Mammary microvascular endothelial cell (primary cell): ENCODE data around the gene RUFY4. TPM values are rescaled to one million over a fixed set of nuclear protein-coding genes. Genes with fewer than 3 reads are reported as not detected.

Experiments used
- total RNA-seq: library from RNA; depleted of rRNA; stranded (reverse); fragments of >200 nt; gene quantifications from 2 replicates; pipeline ENCODE4 v1.2.3, GENCODE V29; 2015

Gene RUFY4, protein sequence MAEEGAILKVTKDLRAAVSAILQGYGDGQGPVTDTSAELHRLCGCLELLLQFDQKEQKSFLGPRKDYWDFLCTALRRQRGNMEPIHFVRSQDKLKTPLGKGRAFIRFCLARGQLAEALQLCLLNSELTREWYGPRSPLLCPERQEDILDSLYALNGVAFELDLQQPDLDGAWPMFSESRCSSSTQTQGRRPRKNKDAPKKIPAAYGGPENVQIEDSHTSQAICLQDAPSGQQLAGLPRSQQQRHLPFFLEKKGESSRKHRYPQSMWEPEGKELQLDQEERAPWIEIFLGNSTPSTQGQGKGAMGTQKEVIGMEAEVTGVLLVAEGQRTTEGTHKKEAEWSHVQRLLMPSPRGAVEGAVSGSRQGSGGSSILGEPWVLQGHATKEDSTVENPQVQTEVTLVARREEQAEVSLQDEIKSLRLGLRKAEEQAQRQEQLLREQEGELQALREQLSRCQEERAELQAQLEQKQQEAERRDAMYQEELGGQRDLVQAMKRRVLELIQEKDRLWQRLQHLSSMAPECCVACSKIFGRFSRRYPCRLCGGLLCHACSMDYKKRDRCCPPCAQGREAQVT
- not detected in 2 replicates for total RNA-seq

DNA sequence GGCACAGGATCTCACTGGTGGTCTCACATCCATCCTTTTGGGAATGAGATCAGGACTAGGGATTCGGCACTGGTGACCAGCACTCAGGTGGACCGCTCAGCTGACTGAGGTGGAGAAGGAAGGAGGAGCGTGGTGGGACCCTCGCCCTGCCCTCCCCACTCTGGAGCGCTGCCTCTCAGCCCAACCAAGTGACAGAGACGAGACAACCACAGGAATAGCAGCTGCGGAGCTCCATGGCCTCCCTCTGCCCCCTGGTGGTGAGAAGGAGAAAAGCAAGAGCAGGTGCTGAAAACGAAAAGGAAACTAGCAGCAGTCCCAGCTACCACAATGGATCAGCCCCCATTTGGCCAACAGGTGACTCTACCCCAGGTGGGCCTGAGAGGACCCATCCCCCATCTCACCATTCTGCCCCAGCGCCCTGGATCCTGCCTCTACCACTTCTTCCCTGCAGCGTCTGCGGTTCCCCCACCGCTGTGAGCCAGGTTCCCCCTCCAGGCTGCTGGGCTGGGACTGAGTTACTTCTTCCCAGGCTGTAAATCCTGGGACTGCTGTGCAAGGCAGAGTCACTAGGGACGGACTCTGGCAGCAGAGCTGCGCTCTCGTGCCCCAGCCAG lies at the start of gene RUFY4:
RUFY4 (plus strand) TSS at position 533 of the 614 bp plus-strand sequence. CDS start 1,353 bp downstream, outside the sequence.

DNA sequence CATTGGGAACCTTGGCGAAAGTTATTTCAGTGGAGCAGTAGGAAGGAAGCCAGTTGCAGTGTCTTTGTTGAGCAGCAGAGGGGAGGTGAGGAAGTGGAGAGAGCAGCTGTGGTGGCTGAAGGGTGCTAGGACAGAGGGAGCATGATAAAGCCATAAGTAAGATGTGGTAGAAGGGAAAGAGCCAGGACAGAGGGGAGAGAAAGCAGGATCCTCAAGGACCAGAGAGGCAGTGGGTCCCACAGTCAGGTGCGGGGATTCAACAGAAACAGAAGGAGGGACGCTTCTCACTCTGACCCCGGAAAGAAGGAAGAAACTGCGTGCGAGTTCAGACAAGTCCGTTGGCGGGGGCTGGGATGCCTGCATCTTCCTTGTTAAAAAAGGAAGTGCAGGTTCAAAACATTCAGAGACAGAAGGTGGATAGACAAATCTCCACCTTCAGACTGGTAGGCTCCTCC lies 56.6 kb downstream of the RUFY4 start, which contains the start of gene CXCR2:
CXCR2 (plus strand) TSS at position 403 of the 455 bp plus-strand sequence. CDS start 8,774 bp downstream, outside the sequence.

Other genes starting within 250 kb of the RUFY4 start
- 29.8 and 34.9 TPM in 2 replicates for gene TNS1, start 66.3 kb upstream of the RUFY4 start, total RNA-seq
- not detected in 2 replicates for gene CXCR2, start 56.8 kb downstream of the RUFY4 start, total RNA-seq
- not detected in 2 replicates for gene CXCR1, start 97.7 kb downstream of the RUFY4 start, total RNA-seq
- 599 and 620 TPM in 2 replicates for gene ARPC2, start 147.9 kb downstream of the RUFY4 start, total RNA-seq
- gene GPBAR1, start 191.8 kb downstream of the RUFY4 start, total RNA-seq: not detected in 2 replicates
- 122 and 127 TPM in 2 replicates for gene AAMP, start 200.9 kb downstream of the RUFY4 start, total RNA-seq
- 40.0 and 53.2 TPM in 2 replicates for gene PNKD, start 201.3 kb downstream of the RUFY4 start, total RNA-seq
- gene TMBIM1, start 223.2 kb downstream of the RUFY4 start, total RNA-seq: 128 and 133 TPM in 2 replicates